HEK293T (cell line): ENCODE results near the gene MACROD2.

Experiments used
- ARNT ChIP-seq: fragments of 450-650 bp; IDR thresholded peaks from 2 replicates; pipeline ENCODE4 v1.6.1; 2017; ENCODE audit warnings: mild to moderate bottlenecking
- BHLHE40 ChIP-seq: fragments of 450-650 bp; IDR thresholded peaks from 2 replicates; pipeline ENCODE4 v1.6.1; 2016; ENCODE audit warnings: mild to moderate bottlenecking, moderate library complexity, borderline replicate concordance
- CTBP1 ChIP-seq: fragments of 450-650 bp; IDR thresholded peaks from 2 replicates; pipeline ENCODE4 v1.6.1; 2016; ENCODE audit warnings: borderline replicate concordance
- ELF4 ChIP-seq: fragments of 450-650 bp; IDR thresholded peaks from 2 replicates; pipeline ENCODE4 v1.6.1; 2017; ENCODE audit warnings: antibody characterized with exemption
- FOXA1 ChIP-seq: fragments of 450-650 bp; IDR thresholded peaks from 2 replicates; pipeline ENCODE4 v1.6.1; 2016; ENCODE audit warnings: mild to moderate bottlenecking
- FOXK2 ChIP-seq: fragments of 450-650 bp; IDR thresholded peaks from 2 replicates; pipeline ENCODE4 v1.6.1; 2016; ENCODE audit warnings: mild to moderate bottlenecking
- L3MBTL2 ChIP-seq: fragments of 450-650 bp; conservative IDR thresholded peaks from 2 replicates; pipeline ENCODE4 v1.6.1; 2016; ENCODE audit warnings: mild to moderate bottlenecking
- SP1 ChIP-seq: fragments of 450-650 bp; IDR thresholded peaks from 2 replicates; pipeline ENCODE4 v1.6.1; 2017
- ZNF384 ChIP-seq: fragments of 450-650 bp; IDR thresholded peaks from 2 replicates; pipeline ENCODE4 v1.6.1; 2016

- TF ChIP-seq FOXA1 (no peak), L3MBTL2 (no peak), ZNF384 (peak; percentile 59; the same call in 1 of the 2 replicates), ELF4 (no peak), CTBP1 (no peak), BHLHE40 (no peak), SP1 (no peak), ARNT (no peak), FOXK2 (no peak)
These were observed 1382.8 kb downstream of the MACROD2 start for GRCh38 chr20:15378151-15378550.
